K562 (cell line): Measurements from ENCODE around the gene GCN1. TPM values are rescaled to one million over a fixed set of nuclear protein-coding genes. Genes with fewer than 3 reads are reported as not detected.

Source experiments
- ATAC-seq: fragments of 200-7000 bp; cut with Tn5 transposase; 3 replicates; pipeline ENCODE4 v1.9.1; 2020; ENCODE audit warnings: moderate library complexity
- BruUV-seq: library from RNA; stranded (reverse); fragments of 400-500 nt; replicated peaks from 2 replicates; lab custom pipeline; 2021; lab: Mats Ljungman, UMichigan
- CTCF ChIA-PET: fragments of 300-600 bp; formaldehyde crosslinking; extraction: SDS; loops from one replicate; lab custom pipeline; 2021; ENCODE audit warnings: low intra/inter-chr PET ratio; lab: Yijun Ruan, JAX
- POLR2A ChIA-PET: fragments of 300-600, 350-650 bp; sonication (Branson Sonifier 250); formaldehyde crosslinking; extraction: SDS; loops from one replicate; lab custom pipeline; 2021; ENCODE audit warnings: antibody characterized with exemption, inconsistent platforms; lab: Yijun Ruan, JAX
- DNase-seq, 4 experiments: peaks; one replicate each; pipeline versions ENCODE4 v3.0.0 to v3.0.0-alpha.2; 2011 to 2018; ENCODE audit warnings: low spot score in 3 of 4, mixed read lengths in 3 of 4; ENCODE audit errors: extremely low read depth in 1 of 4
- FAIRE-seq: peaks from 2 replicates; lab custom pipeline; 2011; peaks lifted over from hg19 to GRCh38; lab: Jason Lieb, UNC
- H2AFZ ChIP-seq: 2 replicates; pipeline ENCODE4 v1.6.0; 2011; ENCODE audit warnings: low read depth, low read length, control low read depth, inconsistent platforms
- H3K27ac ChIP-seq: fragments of 200-600 bp; 3 replicates; pipeline ENCODE4 v1.8.0; 2011; ENCODE audit warnings: low read depth, mild to moderate bottlenecking, control low read depth, inconsistent platforms, low read length, moderate library complexity, mixed read lengths; ENCODE audit errors: extremely low read depth
- H3K27me3 ChIP-seq, 2 experiments: fragments of 300-600 bp in 1 of 2; 2 replicates in 1 of 2; 3 replicates in 1 of 2; pipeline versions ENCODE4 v1.6.0 to v1.8.0; 2011; ENCODE audit warnings: inconsistent platforms in 2 of 2, low read length in 2 of 2, mild to moderate bottlenecking in 1 of 2, mixed read lengths in 1 of 2, moderate library complexity in 1 of 2; ENCODE audit not compliant: control insufficient read depth in 2 of 2, insufficient read depth in 2 of 2
- H3K36me3 ChIP-seq: fragments of 300-600 bp; 3 replicates; pipeline ENCODE4 v1.8.0; 2011; ENCODE audit warnings: mild to moderate bottlenecking, low read length, inconsistent platforms; ENCODE audit not compliant: control insufficient read depth, insufficient read depth
- H3K4me1 ChIP-seq, 2 experiments: fragments of 200-600 bp in 1 of 2; replicated peaks in 1 of 2; 2 replicates in 1 of 2; 3 replicates in 1 of 2; pipeline versions ENCODE4 v1.5.1 to v1.8.0; 2011; ENCODE audit warnings: inconsistent platforms in 2 of 2, low read length in 2 of 2, mild to moderate bottlenecking in 1 of 2, mixed read lengths in 1 of 2, moderate library complexity in 1 of 2; ENCODE audit not compliant: control insufficient read depth in 2 of 2, insufficient read depth in 2 of 2
- H3K4me2 ChIP-seq: 2 replicates; pipeline ENCODE4 v1.6.1; 2011; ENCODE audit warnings: low read length, control low read depth, inconsistent platforms, mixed read lengths; ENCODE audit not compliant: insufficient read depth
- H3K4me3 ChIP-seq: fragments of 200-600 bp; sonication (generic), shearing (Covaris generic); 2 replicates; pipeline ENCODE4 v1.5.1; 2016; ENCODE audit warnings: control low read depth, inconsistent platforms
- H3K79me2 ChIP-seq: fragments of 200-600 bp; 3 replicates; pipeline ENCODE4 v1.8.0; 2011; ENCODE audit warnings: low read length, inconsistent platforms; ENCODE audit not compliant: control insufficient read depth, insufficient read depth
- H3K9ac ChIP-seq, 2 experiments: 2 replicates each; pipeline versions ENCODE4 v1.6.0 to v1.6.1; 2011; ENCODE audit warnings: low read depth in 2 of 2, low read length in 2 of 2, control low read depth in 1 of 2, inconsistent platforms in 1 of 2, mild to moderate bottlenecking in 1 of 2, mixed read lengths in 1 of 2; ENCODE audit not compliant: insufficient read depth in 1 of 2
- H3K9me1 ChIP-seq: one replicate; pipeline ENCODE4 v1.6.0; 2011; ENCODE audit warnings: inconsistent platforms, mild to moderate bottlenecking, low read length, moderate library complexity; ENCODE audit not compliant: control insufficient read depth, insufficient read depth
- H3K9me3 ChIP-seq: replicated peaks from 2 replicates; pipeline ENCODE4 v1.5.1; 2011; ENCODE audit warnings: low read depth, low read length, inconsistent platforms; ENCODE audit not compliant: control insufficient read depth, insufficient read depth
- H4K20me1 ChIP-seq: replicated peaks from 2 replicates; pipeline ENCODE4 v1.6.1; 2011; ENCODE audit warnings: low read length, inconsistent platforms, mixed read lengths; ENCODE audit not compliant: control insufficient read depth, insufficient read depth
- BRD4 ChIP-seq: fragments of 200-600 bp; sonication (generic); IDR thresholded peaks from 2 replicates; pipeline ENCODE4 v1.6.1; 2017; ENCODE audit warnings: inconsistent platforms
- CBX2 ChIP-seq: fragments of 200-600 bp; sonication (generic); IDR thresholded peaks from one replicate; pipeline ENCODE4 v1.6.1; 2012; ENCODE audit warnings: mild to moderate bottlenecking, low read length, inconsistent platforms; ENCODE audit not compliant: insufficient read depth, poor library complexity, severe bottlenecking
- FOS ChIP-seq: IDR thresholded peaks from 3 replicates; pipeline ENCODE4 v1.6.1; 2011; ENCODE audit not compliant: insufficient read length; ENCODE audit errors: extremely low read depth
- GATAD2B ChIP-seq: fragments of 450-650 bp; IDR thresholded peaks from 2 replicates; pipeline ENCODE4 v1.6.1; 2017; ENCODE audit warnings: mild to moderate bottlenecking, borderline replicate concordance
- KDM4B ChIP-seq, 2 experiments: fragments of 450-650 bp in 1 of 2; sonication (generic) in 1 of 2; IDR thresholded peaks; 2 replicates each; pipeline ENCODE4 v1.6.1; 2016 to 2017; ENCODE audit warnings: borderline replicate concordance in 2 of 2, antibody characterized with exemption in 1 of 2, low read depth in 1 of 2, mild to moderate bottlenecking in 1 of 2
- KLF16 ChIP-seq: IDR thresholded peaks from 2 replicates; pipeline ENCODE4 v1.6.1; 2016; ENCODE audit warnings: antibody characterized with exemption
- MEF2A ChIP-seq: IDR thresholded peaks from 2 replicates; pipeline ENCODE4 v1.6.1; 2011; ENCODE audit warnings: low read depth, mild to moderate bottlenecking, low read length, moderate library complexity; ENCODE audit not compliant: control insufficient read depth
- RAD51 ChIP-seq: fragments of 450-650 bp; IDR thresholded peaks from 2 replicates; pipeline ENCODE4 v1.7.1; 2016; ENCODE audit warnings: low read depth, mild to moderate bottlenecking, borderline replicate concordance
- RBBP5 ChIP-seq: fragments of 200-600 bp; sonication (generic); IDR thresholded peaks from 2 replicates; pipeline ENCODE4 v1.6.1; 2012; ENCODE audit warnings: borderline replicate concordance, mild to moderate bottlenecking, low read length, control low read depth, inconsistent platforms; ENCODE audit not compliant: insufficient read depth, poor library complexity, severe bottlenecking
- TOE1 ChIP-seq, 2 experiments: fragments of 450-650 bp in 1 of 2; sonication (generic) in 1 of 2; formaldehyde crosslinking in 1 of 2; IDR thresholded peaks; 2 replicates each; pipeline versions ENCODE4 v1.7.1 to v1.8.0; 2016 to 2022; ENCODE audit warnings: borderline replicate concordance in 2 of 2, mild to moderate bottlenecking in 2 of 2, antibody characterized with exemption in 1 of 2, inconsistent platforms in 1 of 2, low read depth in 1 of 2, missing genetic modification reagents in 1 of 2, moderate library complexity in 1 of 2
- ZFP36 ChIP-seq: fragments of 150-350 bp; IDR thresholded peaks from 2 replicates; pipeline ENCODE4 v1.6.1; 2018; ENCODE audit warnings: low read length, low read depth; ENCODE audit not compliant: partially characterized antibody
- ZNF253 ChIP-seq: fragments of 250-450 bp; sonication (Bioruptor Pico); conservative IDR thresholded peaks from 2 replicates; pipeline ENCODE4 v1.6.1; 2021; ENCODE audit warnings: mild to moderate bottlenecking
- WGBS: fragments of 100-300 bp; shearing (Covaris generic); methylation state at CpG from one replicate; pipeline ENCODE4 v1.1.6; 2016; ENCODE audit warnings: low coverage, mixed read lengths; ENCODE audit not compliant: insufficient coverage; ENCODE audit errors: missing lambda C conversion rate; 5-methylcytosine and 5-hydroxymethylcytosine counted together
- in situ Hi-C: fragments of 300-500 bp; cut with MboI; formaldehyde crosslinking; loops from 4 replicates; pipeline ENCODE4 v1.15.0; 2018; ENCODE audit warnings: inconsistent platforms, mixed read lengths
- intact Hi-C: fragments of 100-400 bp; cut with micrococcal nuclease; formaldehyde crosslinking; loops from 2 replicates; pipeline ENCODE4 v1.14.2; 2022
- polyA plus RNA-seq, 8 experiments: library from polyadenylated mRNA; depleted of rRNA in 4 of 8; stranded (reverse) in 5 of 8; unstranded in 3 of 8; fragments of >200 nt; fragmentation: Nextera tagmentation in 2 of 8; fragmentation: Illumina TruSeq in 1 of 8; extraction: Ambion mirVana in 2 of 8; extraction: Trizol in 1 of 8; gene quantifications; 2 replicates each; pipeline versions ENCODE4 v1.2.1 to v1.2.3, GENCODE V29; 2011 to 2014; ENCODE audit warnings: inconsistent platforms in 1 of 8, missing spikeins in 1 of 8
- total RNA-seq, 7 experiments: library from RNA; depleted of rRNA in 6 of 7; stranded (reverse); fragments of >200 nt in 6 of 7; fragmentation: Illumina TruSeq in 2 of 7; extraction: Trizol in 2 of 7; gene quantifications; 2 replicates each; pipeline versions ENCODE4 v1.2.1 to v1.2.3, GENCODE V29; 2011 to 2021; ENCODE audit warnings: low replicate concordance in 1 of 7

Gene GCN1
- total and polyA plus RNA-seq, 9 of the 15 experiments (the other 6 are each of a cell fraction or from before 2014, with no cell fraction given), result 11.9 to 190 (median 51.7) TPM

GRCh38 chr12:120095736-120096135 lies 98.8 kb downstream of the GCN1 start:
- Histone ChIP-seq H3K27me3 (no peaks in the 10 kb centered on the region), H3K79me2 (no peaks in the 10 kb centered on the region), H4K20me1 (peaks cover 5% of the 10 kb centered on the region), H3K4me3 (no peak overlapping the region), H2AFZ (no peak overlapping the region), H3K4me1 (peaks cover 0 to 46% of the 10 kb centered on the region in 2 experiments; a peak in 2 of 5 replicates), H3K27ac (no peak overlapping the region), H3K9me1 (no peaks in the 10 kb centered on the region), H3K4me2 (no peak overlapping the region), H3K36me3 (peaks cover 66% of the 10 kb centered on the region; the same call in 1 of the 3 replicates), H3K9ac (no peak overlapping the region), H3K9me3 (no peaks in the 10 kb centered on the region)
- TF ChIP-seq KLF16 (no peak), MEF2A (no peak), RBBP5 (no peak), RAD51 (no peak), TOE1 (IDR thresholded peaks at IDR 0.05; ENCODE audit: borderline replicate concordance) (no peak), TOE1 (CRISPR knock-in tag; IDR thresholded peaks at IDR 0.05; ENCODE audit: borderline replicate concordance, low read depth) (no peak), ZFP36 (no peak), BRD4 (no peak), KDM4B (IDR thresholded peaks at IDR 0.05; ENCODE audit: borderline replicate concordance in 2 of 2, low read depth in 1 of 2) (no peak), FOS (no peak), GATAD2B (no peak), CBX2 (no peak), ZNF253 (no peak)
- POLR2A ChIA-PET, result no interaction called here
- in situ Hi-C loops (no loop called here), intact Hi-C loops (no loop called here)
- no peak for FAIRE-seq
- DNase-seq, result no peak
- 71% methylated on average over 8 of the region's 8 CpGs for WGBS
- ATAC-seq, result no peak
- TSS peak; percentile 56 for BruUV-seq
- CTCF ChIA-PET, result interaction anchor here (0.6 kb wide), 1 partner anchor 24 kb away, joined by 3 read pairs; no protein-coding TSS in a partner anchor
